ENCODE data around the gene ACTN4.
"Not testable (repeated sequence)": the region's sequence is repeated elsewhere in the genome, so short reads cannot be mapped to it uniquely, and the experiment has no call there.

Gene ACTN4

DNA sequence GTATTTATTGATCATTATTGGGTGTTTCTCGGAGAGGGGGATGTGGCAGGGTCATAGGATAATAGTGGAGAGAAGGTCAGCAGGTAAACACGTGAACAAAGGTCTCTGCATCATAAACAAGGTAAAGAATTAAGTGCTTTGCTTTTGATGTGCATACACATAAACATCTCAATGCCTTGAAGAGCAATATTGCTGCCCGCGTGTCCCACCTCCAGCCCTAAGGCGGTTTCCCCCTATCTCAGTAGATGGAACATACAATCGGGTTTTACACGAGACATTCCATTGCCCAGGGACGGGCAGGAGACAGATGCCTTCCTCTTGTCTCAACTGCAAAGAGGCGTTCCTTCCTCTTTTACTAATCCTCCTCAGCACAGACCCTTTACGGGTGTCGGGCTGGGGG lies 16.1 kb upstream of the ACTN4 start:
- not testable (repeated sequence) for H3K9me3 Mint-ChIP-seq, ATAC-seq, H3K27ac Mint-ChIP-seq, H3K4me3 Mint-ChIP-seq, H3K27me3 Mint-ChIP-seq, DNase-seq
- H3K4me1 Mint-ChIP-seq, result peaks cover 37% of the 10 kb centered on the region

DNA sequence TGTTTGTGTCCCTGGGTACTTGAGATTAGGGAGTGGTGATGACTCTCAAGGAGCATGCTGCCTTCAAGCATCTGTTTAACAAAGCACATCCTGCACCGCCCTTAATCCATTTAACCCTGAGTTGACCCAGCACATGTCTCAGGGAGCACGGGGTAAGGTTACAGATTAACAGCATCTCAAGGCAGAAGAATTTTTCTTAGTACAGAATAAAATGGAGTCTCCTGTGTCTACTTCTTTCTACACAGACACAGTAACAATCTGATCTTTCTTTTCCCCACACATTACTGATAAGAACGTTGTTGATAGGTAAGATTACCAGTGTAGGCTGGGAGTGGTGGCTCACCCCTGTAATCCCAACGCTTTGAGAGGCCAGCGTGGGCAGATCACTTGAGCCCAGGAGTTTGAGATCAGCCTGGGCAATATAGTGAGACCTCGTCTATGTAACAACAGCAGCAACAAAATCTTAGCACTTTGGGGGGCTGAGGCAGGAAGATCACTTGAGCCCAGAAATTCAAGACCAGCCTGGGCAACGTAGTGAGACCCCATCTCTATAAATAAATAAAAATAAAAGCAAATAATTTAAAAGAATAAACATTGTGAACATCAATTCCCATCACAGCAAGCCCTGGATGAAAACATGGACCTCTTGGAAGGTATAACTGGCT lies 15.5 kb upstream of the ACTN4 start:
- DNase-seq, H3K9me3 Mint-ChIP-seq, H3K4me3 Mint-ChIP-seq, H3K27ac Mint-ChIP-seq, ATAC-seq, H3K27me3 Mint-ChIP-seq: not testable (repeated sequence)
- H3K4me1 Mint-ChIP-seq, result peaks cover 37% of the 10 kb centered on the region

GRCh38 chr19:38632476-38633213 lies 14.8 kb upstream of the ACTN4 start:
- no peak for DNase-seq
- Mint-ChIP-seq H3K27ac (peak overlapping the region; percentile 14 to 57), H3K27me3 (no peaks in the 10 kb centered on the region), H3K9me3 (no peaks in the 10 kb centered on the region), H3K4me3 (no peak overlapping the region), H3K4me1 (peaks cover 43% of the 10 kb centered on the region)
- ATAC-seq, result no peak

DNA sequence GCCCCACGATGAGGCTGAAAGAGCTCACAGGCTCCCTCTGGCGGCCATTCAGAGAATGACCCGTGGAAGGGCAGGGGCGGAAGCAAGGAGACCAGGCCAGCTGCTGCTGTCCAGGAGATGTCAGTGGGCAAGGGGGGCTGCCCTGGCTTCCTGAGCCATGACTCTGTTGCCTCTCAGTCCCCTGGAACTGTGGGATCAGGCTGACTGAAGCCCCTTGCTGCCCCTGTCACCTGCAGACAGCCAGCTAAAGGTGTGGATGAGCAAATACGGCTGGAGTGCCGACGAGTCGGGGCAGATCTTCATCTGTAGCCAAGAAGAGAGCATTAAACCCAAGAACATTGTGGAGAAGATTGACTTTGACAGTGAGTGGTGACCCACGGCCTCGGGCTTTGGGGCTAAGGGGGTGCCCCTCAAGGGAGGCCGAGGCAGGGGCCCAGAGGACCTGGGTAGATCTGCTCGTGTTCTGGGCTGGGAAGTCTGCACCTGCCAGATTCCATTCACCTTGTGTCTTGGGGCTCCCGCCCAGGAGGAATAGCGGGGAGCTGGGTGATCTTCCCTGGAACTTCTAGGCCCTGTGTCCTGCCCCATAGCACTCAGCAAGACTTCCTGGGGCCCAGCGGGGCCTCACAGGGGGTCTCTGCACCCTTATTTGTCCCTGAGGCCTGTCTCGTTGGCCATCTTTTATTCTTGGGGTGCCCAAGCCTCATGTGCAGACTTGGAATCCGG lies 12.5 kb upstream of the ACTN4 start:
- ATAC-seq (no peak), DNase-seq (peak; percentile 70 to 71)
- Mint-ChIP-seq H3K9me3 (no peaks in the 10 kb centered on the region), H3K27me3 (no peaks in the 10 kb centered on the region), H3K4me3 (peak overlapping the region in 1 of 2 donors; percentile 47), H3K27ac (peak overlapping the region; percentile 85 to 94), H3K4me1 (peaks cover 38% of the 10 kb centered on the region)

- H3K27me3 Mint-ChIP-seq, result no peaks in the 10 kb centered on the region
- DNase-seq (no peak), ATAC-seq (no peak)
- peak overlapping the region in 1 of 2 donors; percentile 35 for H3K27ac Mint-ChIP-seq
- H3K9me3 Mint-ChIP-seq, result no peaks in the 10 kb centered on the region
- H3K4me1 Mint-ChIP-seq, result peaks cover 38% of the 10 kb centered on the region
- H3K4me3 Mint-ChIP-seq, result no peak overlapping the region
Observed at GRCh38 chr19:38635483-38636399, 11.7 kb upstream of the ACTN4 start.

DNA sequence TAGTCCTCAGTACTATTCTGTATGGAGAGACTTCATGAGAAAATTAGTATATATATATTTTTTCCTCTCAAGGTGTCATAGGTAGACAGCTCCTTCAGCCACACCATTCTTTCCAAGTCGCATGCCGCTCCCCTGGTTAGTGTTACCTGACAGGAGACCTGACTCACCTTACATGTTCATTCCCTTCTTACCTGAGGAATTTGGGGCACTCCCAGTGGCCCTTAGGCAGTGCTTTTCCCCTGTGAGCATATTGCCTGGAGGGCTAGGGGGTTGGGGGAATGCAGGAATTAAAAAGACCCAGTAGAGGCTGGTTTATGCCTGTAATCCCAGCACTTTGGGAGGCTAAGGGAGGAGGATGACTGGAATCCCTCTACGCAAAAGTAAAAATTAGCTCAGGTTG lies 9.0 kb upstream of the ACTN4 start:
- Mint-ChIP-seq H3K4me1 (peaks cover 31% of the 10 kb centered on the region), H3K27ac (no peak overlapping the region), H3K4me3 (no peak overlapping the region), H3K27me3 (no peaks in the 10 kb centered on the region), H3K9me3 (no peaks in the 10 kb centered on the region)
- ATAC-seq (no peak), DNase-seq (no peak)

DNA sequence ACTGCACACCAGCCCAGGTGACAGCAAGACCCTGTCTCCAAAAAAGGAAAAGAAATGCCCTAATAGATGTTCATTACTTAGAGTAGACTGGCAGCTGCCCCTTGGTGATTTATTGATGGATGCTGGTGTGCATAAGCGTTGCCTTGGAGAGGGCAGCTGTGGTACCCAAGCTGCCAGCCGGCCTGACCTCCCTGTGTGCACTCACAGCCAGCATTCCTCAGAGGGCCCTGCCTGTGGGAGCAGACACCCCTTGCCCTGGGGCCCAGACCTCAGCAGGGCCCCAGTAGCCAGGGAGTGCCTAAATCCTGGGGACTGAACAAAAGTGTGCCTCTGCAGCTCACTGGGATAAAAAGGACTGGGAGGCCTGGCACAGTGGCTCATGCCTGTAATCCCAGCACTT lies 7.8 kb upstream of the ACTN4 start:
- ATAC-seq (no peak), DNase-seq (no peak)
- H3K9me3 Mint-ChIP-seq, result no peaks in the 10 kb centered on the region
- H3K4me3 Mint-ChIP-seq, result no peak overlapping the region
- H3K27ac Mint-ChIP-seq, result no peak overlapping the region
- H3K27me3 Mint-ChIP-seq, result no peaks in the 10 kb centered on the region
- H3K4me1 Mint-ChIP-seq, result peaks cover 27% of the 10 kb centered on the region

GRCh38 chr19:38640368-38640767 lies 7.1 kb upstream of the ACTN4 start:
- Mint-ChIP-seq H3K4me3 (no peak overlapping the region), H3K4me1 (peaks cover 22% of the 10 kb centered on the region), H3K9me3 (no peaks in the 10 kb centered on the region), H3K27me3 (no peaks in the 10 kb centered on the region), H3K27ac (no peak overlapping the region)
- DNase-seq, result no peak
- no peak for ATAC-seq

DNA sequence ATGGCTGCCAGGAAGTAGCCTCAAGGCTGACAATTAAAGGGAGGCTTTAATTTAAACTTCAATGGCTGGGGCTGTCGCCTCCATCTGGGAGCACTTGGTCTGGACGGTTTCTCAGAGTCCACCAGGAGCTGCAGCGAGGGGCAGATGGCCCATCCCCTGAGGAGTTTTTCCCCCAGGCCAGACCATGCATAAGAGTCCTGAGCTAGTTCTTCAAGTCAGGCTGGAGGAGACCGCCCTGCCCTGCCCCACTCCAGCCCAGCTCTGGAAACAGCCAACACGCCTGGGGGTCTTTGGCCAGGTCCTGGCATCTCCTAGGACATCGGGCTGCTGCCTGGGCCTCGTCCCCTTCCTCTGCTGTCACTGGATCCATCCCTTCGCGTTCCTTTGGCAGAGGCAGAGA lies 5.3 kb upstream of the ACTN4 start:
- no peak overlapping the region for H3K4me3 Mint-ChIP-seq
- no peaks in the 10 kb centered on the region for H3K27me3 Mint-ChIP-seq
- H3K27ac Mint-ChIP-seq, result no peak overlapping the region
- ATAC-seq (no peak), DNase-seq (no peak)
- H3K9me3 Mint-ChIP-seq, result no peaks in the 10 kb centered on the region
- peaks cover 7% of the 10 kb centered on the region for H3K4me1 Mint-ChIP-seq

GRCh38 chr19:38644719-38645118 lies 2.7 kb upstream of the ACTN4 start:
- H3K9me3 Mint-ChIP-seq, result no peaks in the 10 kb centered on the region
- H3K4me3 Mint-ChIP-seq, result no peak overlapping the region
- no peak for DNase-seq
- peaks cover 20% of the 10 kb centered on the region for H3K4me1 Mint-ChIP-seq
- H3K27ac Mint-ChIP-seq, result no peak overlapping the region
- ATAC-seq, result no peak
- peaks cover 16% of the 10 kb centered on the region for H3K27me3 Mint-ChIP-seq

DNA sequence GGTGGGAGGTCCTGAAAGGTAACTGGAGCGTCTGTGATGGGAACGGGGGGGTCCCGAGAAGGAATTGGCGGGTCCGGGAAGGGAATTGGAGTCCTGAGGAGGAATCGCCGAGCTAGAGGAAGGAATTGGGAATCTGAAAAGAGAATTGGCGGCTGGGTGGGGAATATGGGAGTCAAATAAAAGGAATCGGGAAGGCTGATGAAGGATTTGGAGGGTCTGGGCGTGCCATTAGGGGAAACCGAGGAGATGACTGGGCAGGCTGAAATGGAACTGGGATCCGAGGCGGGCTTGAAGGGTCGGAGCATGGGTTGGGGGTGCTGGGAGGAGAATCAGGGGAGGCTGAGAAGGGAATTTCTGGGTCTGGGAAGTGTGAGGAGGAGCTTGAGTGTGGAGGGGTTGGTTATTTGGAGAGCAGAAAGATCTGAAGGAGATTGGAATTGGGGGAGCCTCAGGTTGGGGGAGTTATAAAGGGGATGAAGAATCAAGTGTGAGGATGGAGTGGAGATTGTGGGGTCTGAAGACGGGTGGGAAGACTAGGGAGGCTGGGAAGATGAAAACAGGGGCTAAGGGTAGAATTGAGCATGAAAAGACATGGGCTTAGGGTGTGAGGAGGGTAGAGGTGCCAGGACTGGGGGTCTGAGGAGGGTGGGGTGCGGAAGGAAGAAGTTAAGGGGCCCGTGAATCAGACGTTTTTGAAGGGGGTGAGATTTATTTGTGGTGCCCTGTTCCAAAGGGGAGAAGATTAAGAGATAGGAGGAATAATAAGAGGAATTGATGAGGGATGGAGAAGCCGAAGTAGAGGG lies 718 bp downstream of the ACTN4 start:
- DNase-seq (no peak), ATAC-seq (no peak)
- Mint-ChIP-seq H3K4me1 (peaks cover 50% of the 10 kb centered on the region), H3K27ac (peak overlapping the region; percentile 93 to 96), H3K27me3 (peaks cover 20% of the 10 kb centered on the region), H3K4me3 (peak overlapping the region; percentile 95 to 96), H3K9me3 (no peaks in the 10 kb centered on the region)

DNA sequence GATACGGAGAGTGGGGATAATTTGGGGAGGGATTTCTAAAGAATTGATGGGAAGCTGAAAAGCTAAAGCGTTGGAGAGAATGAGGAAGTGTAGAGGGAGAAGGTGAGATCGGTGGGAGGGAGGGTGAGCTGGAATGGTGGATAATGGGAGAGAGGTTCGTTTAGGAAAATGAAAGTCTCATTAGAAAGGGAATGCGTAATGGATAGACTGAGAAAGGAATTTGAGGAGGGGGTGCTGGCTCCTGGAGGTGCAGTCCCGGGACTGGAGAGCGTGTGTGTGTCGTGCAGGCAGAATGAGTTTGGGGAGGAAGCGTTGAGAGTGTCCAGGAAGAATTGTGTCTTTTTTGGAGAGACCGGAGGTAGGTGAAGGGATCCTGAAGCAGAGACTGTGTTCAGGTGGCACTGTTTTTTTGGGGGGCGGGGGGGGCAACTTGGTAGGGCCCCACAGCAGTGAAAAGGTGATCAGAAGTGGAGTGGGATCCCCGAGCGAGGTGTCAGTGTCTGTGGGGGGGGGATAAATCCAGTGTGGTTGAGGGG lies 1.4 kb downstream of the ACTN4 start:
- Mint-ChIP-seq H3K27me3 (peaks cover 27% of the 10 kb centered on the region), H3K4me3 (peak overlapping the region; percentile 95 to 96), H3K4me1 (peaks cover 57% of the 10 kb centered on the region), H3K9me3 (no peaks in the 10 kb centered on the region), H3K27ac (peak overlapping the region; percentile 48 to 93)
- DNase-seq, result no peak
- no peak for ATAC-seq

GRCh38 chr19:38649305-38650171 lies 2.1 kb downstream of the ACTN4 start:
- H3K9me3 Mint-ChIP-seq, result no peaks in the 10 kb centered on the region
- H3K27me3 Mint-ChIP-seq, result peaks cover 28% of the 10 kb centered on the region
- peak overlapping the region; percentile 95 to 96 for H3K4me3 Mint-ChIP-seq
- no peak for DNase-seq
- H3K4me1 Mint-ChIP-seq, result peaks cover 64% of the 10 kb centered on the region
- H3K27ac Mint-ChIP-seq, result no peak overlapping the region
- ATAC-seq, result no peak

All from stimulated activated naive CD8-positive, alpha-beta T cell treated with anti-CD3 and anti-CD28 coated beads, Interleukin-15, amount 100 ng/mL, for 72 hours (primary cell).